B cell (primary cell): Measurements from ENCODE around the gene POLR3K. TPM values are rescaled to one million over a fixed set of nuclear protein-coding genes. Genes with fewer than 3 reads are reported as not detected.

Experiments used
- polyA plus RNA-seq: library from polyadenylated mRNA; depleted of rRNA; stranded (reverse); fragments of >200 nt; gene quantifications from 2 replicates; pipeline ENCODE4 v1.2.3, GENCODE V29; 2012
- small RNA-seq: library from RNA; depleted of rRNA; stranded (forward); fragments of <200 nt; gene quantifications from one replicate; pipeline ENCODE3, GENCODE V24; 2012; ENCODE audit warnings: low replicate concordance, low read depth; ENCODE audit not compliant: insufficient read length
- total RNA-seq, 2 donors: library from RNA; stranded (reverse); fragments of 120-200 nt in 1 of 2; gene quantifications; 1 replicate in 1 of 2; 2 replicates in 1 of 2; pipeline versions ENCODE4 v1.2.3 to v1.2.4, GENCODE V29; 2013 to 2022

POLR3K gene
- total and polyA plus RNA-seq, 2 donors (not counting 1 experiment from before 2014, with no cell fraction given), result 26.3 to 34.9 TPM

Small RNA genes within 50 kb of the gene (small RNA-seq; reads per million reads assigned to genes)
- gene MIR6859-4 (not detected), gene Z69720.2 (not detected)

Other genes with a start within 250 kb of the POLR3K start
- gene SNRNP25, start 220 bp upstream of the POLR3K start, total RNA-seq, result 24.3 and 25.5 TPM in 2 replicates
- gene SNRNP25, start 220 bp upstream of the POLR3K start, polyA plus RNA-seq, result 31.3 and 32.8 TPM in 2 replicates
- gene RHBDF1, start 19.0 kb upstream of the POLR3K start, total RNA-seq, result 0.76 and 0.78 TPM in 2 replicates
- gene RHBDF1, start 19.0 kb upstream of the POLR3K start, polyA plus RNA-seq, result 0.42 and 1.3 TPM in 2 replicates
- 58.3 and 66.4 TPM in 2 replicates for gene MPG, start 24.6 kb upstream of the POLR3K start, total RNA-seq
- gene MPG, start 24.6 kb upstream of the POLR3K start, polyA plus RNA-seq, result 39.4 and 59.6 TPM in 2 replicates
- 41.9 and 43.0 TPM in 2 replicates for gene NPRL3, start 85.1 kb upstream of the POLR3K start, total RNA-seq
- gene NPRL3, start 85.1 kb upstream of the POLR3K start, polyA plus RNA-seq, result 41.3 and 50.2 TPM in 2 replicates
- not detected in 2 replicates for gene HBZ, start 99.0 kb upstream of the POLR3K start, total RNA-seq
- gene HBZ, start 99.0 kb upstream of the POLR3K start, polyA plus RNA-seq, result not detected in 2 replicates
- 0.64 TPM in 1 of 2 replicates, not detected in the other for gene HBM, start 112.4 kb upstream of the POLR3K start, total RNA-seq
- gene HBM, start 112.4 kb upstream of the POLR3K start, polyA plus RNA-seq, result 3.2 TPM in 1 of 2 replicates, not detected in the other
- 179 and 217 TPM in 2 replicates for gene HBA2, start 119.3 kb upstream of the POLR3K start, total RNA-seq
- gene HBA2, start 119.3 kb upstream of the POLR3K start, polyA plus RNA-seq, result 7.9 and 75.6 TPM in 2 replicates
- gene HBA1, start 123.1 kb upstream of the POLR3K start, total RNA-seq, result 261 and 283 TPM in 2 replicates
- gene HBA1, start 123.1 kb upstream of the POLR3K start, polyA plus RNA-seq, result 38.5 and 905 TPM in 2 replicates
- not detected in 2 replicates for gene HBQ1, start 126.9 kb upstream of the POLR3K start, total RNA-seq
- gene HBQ1, start 126.9 kb upstream of the POLR3K start, polyA plus RNA-seq, result not detected in 2 replicates
- gene LUC7L, start 175.8 kb upstream of the POLR3K start, total RNA-seq, result 181 and 191 TPM in 2 replicates
- 148 and 242 TPM in 2 replicates for gene LUC7L, start 175.8 kb upstream of the POLR3K start, polyA plus RNA-seq
- 42.9 and 44.5 TPM in 2 replicates for gene FAM234A, start 181.2 kb upstream of the POLR3K start, total RNA-seq
- gene FAM234A, start 181.2 kb upstream of the POLR3K start, polyA plus RNA-seq, result 35.1 and 41.4 TPM in 2 replicates
- gene RGS11, start 222.3 kb upstream of the POLR3K start, total RNA-seq, result not detected in 2 replicates
- 0.12 and 0.39 TPM in 2 replicates for gene RGS11, start 222.3 kb upstream of the POLR3K start, polyA plus RNA-seq
- 0.64 TPM in 1 of 2 replicates, not detected in the other for gene ARHGDIG, start 227.0 kb upstream of the POLR3K start, total RNA-seq
- not detected in 2 replicates for gene ARHGDIG, start 227.0 kb upstream of the POLR3K start, polyA plus RNA-seq
- not detected in 2 replicates for gene PDIA2, start 229.6 kb upstream of the POLR3K start, total RNA-seq
- gene PDIA2, start 229.6 kb upstream of the POLR3K start, polyA plus RNA-seq, result 0.06 and 0.07 TPM in 2 replicates